Omental fat pad (tissue), 4 donors: ENCODE data around the gene TCP11. TPM values are rescaled to one million over a fixed set of nuclear protein-coding genes. Genes with fewer than 3 reads are reported as not detected.
"Not testable (repeated sequence)": the region's sequence is repeated elsewhere in the genome, so short reads cannot be mapped to it uniquely, and the experiment has no call there.

Source experiments
- ATAC-seq: fragments of 150-250 bp; one replicate; pipeline ENCODE4 v1.9.1; 2016; ENCODE audit warnings: mild to moderate bottlenecking, moderate library complexity; ENCODE audit not compliant: low FRiP score
- DNase-seq: peaks from one replicate; pipeline ENCODE4 v3.0.0-alpha.2; 2019; ENCODE audit warnings: low spot score
- total RNA-seq, 4 donors: library from RNA; depleted of rRNA; stranded (reverse); fragments of >200 nt; gene quantifications; one replicate each; pipeline ENCODE4 v1.1.0, GENCODE V29; 2016
- TF ChIP-seq, protein P1 (sequence below), 3 donors: fragments of 450-650 bp; IDR thresholded peaks; one replicate each; pipeline ENCODE4 v1.5.1; 2016 to 2017; ENCODE audit warnings: antibody characterized with exemption in 3 of 3, mild to moderate bottlenecking in 3 of 3, moderate library complexity in 2 of 3

TCP11 gene
- total RNA-seq, 4 donors from 2014 or later, result not detected

DNA sequence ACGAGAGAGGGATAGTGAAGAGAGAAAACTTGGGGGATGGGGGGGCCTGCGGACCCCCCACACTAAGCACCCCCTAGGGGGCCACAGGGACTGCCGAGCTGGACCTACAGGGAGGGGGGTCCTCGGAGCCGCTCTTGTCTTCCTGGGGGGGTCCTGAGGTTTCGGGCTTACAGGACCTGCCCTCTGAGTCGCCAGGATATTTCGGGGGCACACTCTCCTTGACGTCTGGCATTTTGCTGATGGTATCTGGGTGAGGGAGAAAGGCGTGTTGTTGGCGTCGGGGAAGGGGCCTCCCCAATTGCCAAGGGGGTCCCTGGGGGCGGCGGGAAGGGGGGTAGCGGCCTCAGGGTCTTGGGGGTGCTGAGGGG lies 516 bp downstream of the TCP11 start:
- TF ChIP-seq, protein P1, sequence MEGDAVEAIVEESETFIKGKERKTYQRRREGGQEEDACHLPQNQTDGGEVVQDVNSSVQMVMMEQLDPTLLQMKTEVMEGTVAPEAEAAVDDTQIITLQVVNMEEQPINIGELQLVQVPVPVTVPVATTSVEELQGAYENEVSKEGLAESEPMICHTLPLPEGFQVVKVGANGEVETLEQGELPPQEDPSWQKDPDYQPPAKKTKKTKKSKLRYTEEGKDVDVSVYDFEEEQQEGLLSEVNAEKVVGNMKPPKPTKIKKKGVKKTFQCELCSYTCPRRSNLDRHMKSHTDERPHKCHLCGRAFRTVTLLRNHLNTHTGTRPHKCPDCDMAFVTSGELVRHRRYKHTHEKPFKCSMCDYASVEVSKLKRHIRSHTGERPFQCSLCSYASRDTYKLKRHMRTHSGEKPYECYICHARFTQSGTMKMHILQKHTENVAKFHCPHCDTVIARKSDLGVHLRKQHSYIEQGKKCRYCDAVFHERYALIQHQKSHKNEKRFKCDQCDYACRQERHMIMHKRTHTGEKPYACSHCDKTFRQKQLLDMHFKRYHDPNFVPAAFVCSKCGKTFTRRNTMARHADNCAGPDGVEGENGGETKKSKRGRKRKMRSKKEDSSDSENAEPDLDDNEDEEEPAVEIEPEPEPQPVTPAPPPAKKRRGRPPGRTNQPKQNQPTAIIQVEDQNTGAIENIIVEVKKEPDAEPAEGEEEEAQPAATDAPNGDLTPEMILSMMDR (IDR thresholded peaks at IDR 0.05), result no peak
- no peak for ATAC-seq
- DNase-seq, result no peak

DNA sequence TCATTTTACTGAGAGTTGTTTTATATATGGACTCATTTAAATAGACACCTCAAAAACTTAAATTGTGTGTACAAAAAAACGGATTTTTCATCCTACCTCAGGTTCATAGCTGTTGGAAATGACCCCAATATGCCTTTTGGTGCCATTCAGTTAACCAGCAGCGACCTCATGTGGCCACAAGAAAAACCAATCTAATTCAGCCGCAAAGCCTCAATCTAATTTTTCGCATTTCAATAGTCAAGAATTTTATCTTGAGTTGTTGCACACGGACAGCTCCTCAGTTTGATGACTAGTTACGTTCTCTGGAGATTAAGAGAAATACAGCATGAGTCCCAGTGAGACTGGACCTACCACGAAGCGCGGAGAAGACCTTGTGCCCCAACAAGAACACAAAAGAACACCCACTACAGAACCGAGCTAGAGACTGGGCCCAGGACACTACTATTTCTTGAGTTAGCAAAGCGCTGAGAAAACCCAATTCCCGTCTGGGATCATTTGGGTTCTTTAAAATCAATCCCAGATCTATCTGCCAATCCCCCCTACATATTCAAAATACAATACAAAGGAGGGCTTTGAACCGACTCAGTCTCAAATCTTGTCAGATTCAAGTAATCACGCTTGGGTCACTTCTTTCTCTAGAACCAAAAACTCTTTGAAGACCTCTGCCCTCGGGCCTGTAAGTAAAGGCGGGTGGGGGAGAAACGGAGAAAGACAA lies 1.1 kb downstream of the TCP11 start:
- no peak for DNase-seq
- TF ChIP-seq, protein P1 (IDR thresholded peaks at IDR 0.05), result peak in 2 of 3 donors; percentile 27 to 64
- peak; percentile 41 for ATAC-seq

DNA sequence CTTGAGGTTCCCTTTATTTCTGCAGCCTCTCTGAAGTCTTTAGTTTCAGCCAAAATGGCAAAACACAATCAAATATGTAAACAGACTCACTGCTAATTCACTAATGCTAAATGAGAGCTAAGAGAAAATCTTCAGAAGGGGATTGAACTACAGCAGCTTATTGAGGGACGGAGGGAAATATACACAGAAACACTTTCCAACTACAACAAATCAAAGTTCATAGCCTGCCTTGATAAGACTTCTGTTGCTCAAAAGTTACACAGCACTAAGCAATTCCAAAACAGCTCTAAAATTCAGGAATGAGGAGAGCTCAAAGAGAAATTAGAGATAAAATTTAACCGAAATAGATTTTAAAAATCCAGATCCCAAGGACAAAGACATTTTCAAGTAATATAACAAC lies 1.7 kb downstream of the TCP11 start:
- ATAC-seq, result no peak
- no peak for DNase-seq
- TF ChIP-seq, protein P1 (IDR thresholded peaks at IDR 0.05), result no peak

DNA sequence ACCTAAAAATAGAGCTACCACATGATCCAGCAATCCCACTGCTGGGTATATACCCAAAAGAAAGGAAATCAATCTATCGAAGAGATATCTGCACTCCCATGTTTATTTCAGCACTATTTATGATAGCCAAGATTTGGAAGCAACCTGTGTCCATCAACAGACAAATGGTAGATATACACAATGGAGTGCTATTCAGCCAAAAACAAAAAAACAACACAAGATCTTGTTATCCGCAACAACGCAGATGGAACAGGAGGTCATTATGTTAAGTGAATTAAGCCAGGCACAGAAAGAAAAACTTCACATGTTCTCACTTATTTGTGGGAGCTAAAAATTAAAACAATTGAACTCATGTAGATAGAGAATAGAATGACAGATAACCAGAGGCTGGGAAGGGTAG lies 2.9 kb downstream of the TCP11 start:
- not testable (repeated sequence) for DNase-seq, ATAC-seq

DNA sequence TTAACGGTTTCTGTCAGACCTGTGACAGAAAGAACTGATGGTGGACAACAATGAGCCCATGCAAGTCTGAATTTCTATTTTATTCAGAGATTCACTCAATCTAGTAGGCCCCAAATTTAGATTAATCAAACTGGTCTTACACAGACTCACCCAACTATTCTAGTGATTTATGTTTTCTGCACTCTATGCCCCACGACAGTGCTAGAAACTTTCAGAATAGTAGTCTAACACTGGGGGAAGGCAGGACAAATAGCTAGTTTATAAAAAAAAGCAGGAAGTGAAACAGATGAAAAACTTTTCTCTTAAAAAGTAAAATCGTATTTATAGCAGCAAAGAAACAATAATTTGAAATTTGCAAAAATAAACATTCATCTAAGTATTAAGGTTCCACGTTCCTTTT lies 5.0 kb downstream of the TCP11 start:
- TF ChIP-seq, protein P1 (IDR thresholded peaks at IDR 0.05), result no peak
- DNase-seq (no peak), ATAC-seq (no peak)

DNA sequence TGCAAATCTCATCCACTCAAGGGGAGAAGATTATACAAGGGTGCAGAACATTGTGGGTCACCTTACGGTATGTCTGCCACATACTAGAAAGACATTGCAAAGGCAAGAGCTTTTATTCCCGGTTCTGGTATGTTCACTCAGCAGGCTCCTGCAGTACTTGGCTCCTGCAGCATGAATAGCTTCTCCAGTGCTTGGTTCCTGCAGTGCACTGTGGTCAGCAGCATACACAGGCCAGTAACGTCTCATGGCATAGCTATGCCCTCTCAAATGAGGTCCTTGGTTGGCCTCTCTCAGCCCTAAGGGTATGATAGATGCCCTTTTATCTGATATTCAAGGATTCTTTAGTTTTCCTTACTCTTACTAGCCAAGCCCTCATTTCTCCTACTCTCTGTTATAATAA lies 12.6 kb downstream of the TCP11 start:
- ATAC-seq (no peak), DNase-seq (no peak)
- TF ChIP-seq, protein P1 (IDR thresholded peaks at IDR 0.05), result no peak

DNA sequence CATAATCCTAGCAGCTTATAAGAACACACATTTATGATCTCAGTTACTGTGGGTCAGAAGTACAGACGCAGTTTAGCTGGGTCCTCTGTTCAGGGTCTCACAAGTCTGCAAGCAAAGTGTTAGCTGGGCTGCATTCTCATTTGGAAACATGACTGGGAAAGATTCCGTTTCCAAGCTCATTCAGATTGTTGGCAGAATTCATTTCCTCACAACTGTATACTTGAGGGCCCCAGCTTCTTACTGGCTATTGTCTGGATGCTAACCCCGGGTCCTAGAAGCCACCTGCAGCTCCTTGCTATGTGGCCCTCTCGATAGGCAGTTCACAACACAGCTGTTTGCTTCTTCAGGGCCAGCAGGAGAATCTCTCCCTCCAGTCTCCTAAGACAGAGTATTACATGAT lies 13.1 kb downstream of the TCP11 start:
- TF ChIP-seq, protein P1 (IDR thresholded peaks at IDR 0.05), result no peak
- DNase-seq (no peak), ATAC-seq (no peak)
